IMR-90 (cell line): ENCODE results near the gene NR2F2. TPM values are rescaled to one million over a fixed set of nuclear protein-coding genes. Genes with fewer than 3 reads are reported as not detected.

Experiments
- ATAC-seq: fragments of 200-7000 bp; cut with Tn5 transposase; 2 replicates; pipeline ENCODE4 v1.9.1; 2020; ENCODE audit warnings: low read depth, mild to moderate bottlenecking, moderate library complexity
- BruUV-seq: library from RNA; stranded (reverse); fragments of 400-500 nt; replicated peaks from 2 replicates; lab custom pipeline; 2021; lab: Mats Ljungman, UMichigan
- CTCF ChIA-PET: fragments of 300-600 bp; formaldehyde crosslinking; extraction: SDS; loops from one replicate; lab custom pipeline; 2021; ENCODE audit warnings: antibody characterized with exemption; lab: Yijun Ruan, JAX
- POLR2A ChIA-PET: fragments of 300-600 bp; sonication (Branson Sonifier 250); formaldehyde crosslinking; loops from one replicate; lab custom pipeline; 2022; ENCODE audit warnings: antibody characterized with exemption; ENCODE audit not compliant: unreplicated experiment; lab: Charles Lee
- DNase-seq: peaks from one replicate; pipeline ENCODE4 v3.0.0; 2013
- H2AFZ ChIP-seq: replicated peaks from 2 replicates; pipeline ENCODE3; 2013; ENCODE audit warnings: low read length, mild to moderate bottlenecking; ENCODE audit not compliant: poor library complexity
- H2AK5ac ChIP-seq: 2 replicates; pipeline ENCODE4 v1.6.1; 2013; ENCODE audit warnings: low read depth, low read length, inconsistent platforms
- H2AK9ac ChIP-seq: replicated peaks from 2 replicates; pipeline ENCODE3; 2013; ENCODE audit warnings: mild to moderate bottlenecking, low read depth, low read length, moderate library complexity; ENCODE audit not compliant: poor library complexity
- H2BK120ac ChIP-seq: 2 replicates; pipeline ENCODE4 v1.6.1; 2013; ENCODE audit warnings: low read depth, low read length, inconsistent platforms
- H2BK15ac ChIP-seq: 3 replicates; pipeline ENCODE4 v1.6.1; 2013; ENCODE audit warnings: low read depth, low read length, inconsistent platforms
- H2BK20ac ChIP-seq: 2 replicates; pipeline ENCODE4 v1.6.1; 2013; ENCODE audit warnings: low read depth, mild to moderate bottlenecking, inconsistent platforms, low read length, moderate library complexity
- H2BK5ac ChIP-seq: 2 replicates; pipeline ENCODE4 v1.6.1; 2013; ENCODE audit warnings: mild to moderate bottlenecking, low read depth, low read length, inconsistent platforms; ENCODE audit not compliant: poor library complexity, severe bottlenecking
- H3K14ac ChIP-seq: replicated peaks from 2 replicates; pipeline ENCODE4 v1.6.1; 2013; ENCODE audit warnings: low read depth, low read length, inconsistent platforms
- H3K18ac ChIP-seq: 2 replicates; pipeline ENCODE4 v1.6.1; 2013; ENCODE audit warnings: low read depth, low read length, control low read depth
- H3K23ac ChIP-seq: 2 replicates; pipeline ENCODE4 v1.6.1; 2013; ENCODE audit warnings: low read depth, low read length, inconsistent platforms
- H3K27ac ChIP-seq: 2 replicates; pipeline ENCODE4 v1.5.1; 2013; ENCODE audit warnings: mild to moderate bottlenecking, control low read depth, low read length; ENCODE audit not compliant: insufficient read depth
- H3K27me3 ChIP-seq: 2 replicates; pipeline ENCODE4 v1.6.1; 2013; ENCODE audit warnings: low read length; ENCODE audit not compliant: control insufficient read depth, insufficient read depth
- H3K36me3 ChIP-seq: 2 replicates; pipeline ENCODE4 v1.6.1; 2013; ENCODE audit warnings: low read length, mixed read lengths; ENCODE audit not compliant: control insufficient read depth, insufficient read depth
- H3K4ac ChIP-seq: 2 replicates; pipeline ENCODE4 v1.6.1; 2013; ENCODE audit warnings: low read depth, low read length, inconsistent platforms
- H3K4me1 ChIP-seq: 2 replicates; pipeline ENCODE4 v1.6.1; 2013; ENCODE audit warnings: low read length, mixed read lengths; ENCODE audit not compliant: control insufficient read depth, insufficient read depth
- H3K4me2 ChIP-seq: 2 replicates; pipeline ENCODE4 v1.6.1; 2013; ENCODE audit warnings: low read depth, mild to moderate bottlenecking, control low read depth, low read length, moderate library complexity
- H3K4me3 ChIP-seq: 2 replicates; pipeline ENCODE4 v1.5.1; 2013; ENCODE audit warnings: low read depth, mild to moderate bottlenecking, control low read depth, low read length, moderate library complexity; ENCODE audit not compliant: insufficient read depth
- H3K56ac ChIP-seq: 2 replicates; pipeline ENCODE4 v1.6.1; 2013; ENCODE audit warnings: low read length, inconsistent platforms; ENCODE audit not compliant: insufficient read depth; ENCODE audit errors: extremely low read depth
- H3K79me1 ChIP-seq, 2 experiments: 2 replicates each; pipeline ENCODE4 v1.6.1; 2013; ENCODE audit warnings: low read length in 2 of 2, inconsistent platforms in 1 of 2, low read depth in 1 of 2
- H3K9ac ChIP-seq: 2 replicates; pipeline ENCODE4 v1.6.1; 2013; ENCODE audit warnings: low read depth, low read length, control low read depth
- H3K9me1 ChIP-seq: 2 replicates; pipeline ENCODE4 v1.6.1; 2013; ENCODE audit warnings: low read length, inconsistent platforms; ENCODE audit not compliant: insufficient read depth
- H3K9me3 ChIP-seq: 2 replicates; pipeline ENCODE4 v1.6.1; 2013; ENCODE audit warnings: low read length; ENCODE audit not compliant: control insufficient read depth, insufficient read depth
- H4K20me1 ChIP-seq: 2 replicates; pipeline ENCODE4 v1.6.1; 2013; ENCODE audit warnings: low read length, inconsistent platforms; ENCODE audit not compliant: insufficient read depth
- H4K5ac ChIP-seq: 2 replicates; pipeline ENCODE4 v1.6.1; 2013; ENCODE audit warnings: mild to moderate bottlenecking, low read depth, low read length, control low read depth
- H4K8ac ChIP-seq, 2 experiments: 2 replicates each; pipeline ENCODE4 v1.6.1; 2013; ENCODE audit warnings: low read depth in 2 of 2, low read length in 2 of 2, control low read depth in 1 of 2, inconsistent platforms in 1 of 2
- H4K91ac ChIP-seq: 2 replicates; pipeline ENCODE4 v1.6.1; 2013; ENCODE audit warnings: low read depth, low read length, inconsistent platforms; ENCODE audit not compliant: insufficient read depth
- BHLHE40 ChIP-seq: fragments of 150-350 bp; IDR thresholded peaks from 2 replicates; pipeline ENCODE4 v1.6.1; 2016; ENCODE audit warnings: mild to moderate bottlenecking, low read depth, low read length
- CHD1 ChIP-seq: IDR thresholded peaks from 2 replicates; pipeline ENCODE4 v1.6.1; 2012; ENCODE audit warnings: low read depth, low read length, improper control_type of control experiment
- MXI1 ChIP-seq: IDR thresholded peaks from 2 replicates; pipeline ENCODE4 v1.6.1; 2012; ENCODE audit warnings: low read depth, mild to moderate bottlenecking, low read length, moderate library complexity, borderline replicate concordance
- POLR2A ChIP-seq: IDR thresholded peaks from 2 replicates; pipeline ENCODE4 v1.6.1; 2012; ENCODE audit warnings: mild to moderate bottlenecking, low read depth, low read length
- WGBS, 2 experiments: methylation state at CpG; one replicate each; pipeline versions ENCODE4 v1.1.5 to v1.1.7; 2013; ENCODE audit warnings: missing lambda C conversion rate in 2 of 2; ENCODE audit not compliant: insufficient read length in 1 of 2; ENCODE audit errors: extremely low coverage in 2 of 2; 5-methylcytosine and 5-hydroxymethylcytosine counted together
- dilution Hi-C: fragments of 300-500 bp; cut with HindIII; formaldehyde crosslinking; loops from one replicate; pipeline ENCODE4 v1.14.3; 2018; ENCODE audit warnings: low sequenced_read_pairs; ENCODE audit not compliant: unreplicated experiment
- in situ Hi-C: fragments of 300-500 bp; cut with MboI; formaldehyde crosslinking; loops from 3 replicates; pipeline ENCODE4 v1.14.3; 2019; ENCODE audit warnings: low sequenced_read_pairs, inconsistent platforms, mixed read lengths
- intact Hi-C: fragments of 100-400 bp; cut with micrococcal nuclease; formaldehyde crosslinking; loops from 2 replicates; pipeline ENCODE4 v1.10.0; 2022
- polyA plus RNA-seq, 3 experiments: library from polyadenylated mRNA; depleted of rRNA; stranded (reverse); fragments of >200 nt; gene quantifications; 2 replicates each; pipeline ENCODE4 v1.2.3, GENCODE V29; 2012; ENCODE audit warnings: low replicate concordance in 1 of 3
- total RNA-seq: library from RNA; depleted of rRNA; stranded (reverse); fragments of >200 nt; gene quantifications from 2 replicates; pipeline ENCODE4 v1.2.3, GENCODE V29; 2012
- TF ChIP-seq, protein P1 (sequence below): fragments of 150-350 bp; IDR thresholded peaks from 2 replicates; pipeline ENCODE4 v1.6.1; 2016; ENCODE audit warnings: low read depth, mild to moderate bottlenecking, low read length, moderate library complexity, borderline replicate concordance

The NR2F2 gene
- total and polyA plus RNA-seq, 2 of the 4 experiments (the other 2 are of a cell fraction): 20.3 to 161 TPM

DNA sequence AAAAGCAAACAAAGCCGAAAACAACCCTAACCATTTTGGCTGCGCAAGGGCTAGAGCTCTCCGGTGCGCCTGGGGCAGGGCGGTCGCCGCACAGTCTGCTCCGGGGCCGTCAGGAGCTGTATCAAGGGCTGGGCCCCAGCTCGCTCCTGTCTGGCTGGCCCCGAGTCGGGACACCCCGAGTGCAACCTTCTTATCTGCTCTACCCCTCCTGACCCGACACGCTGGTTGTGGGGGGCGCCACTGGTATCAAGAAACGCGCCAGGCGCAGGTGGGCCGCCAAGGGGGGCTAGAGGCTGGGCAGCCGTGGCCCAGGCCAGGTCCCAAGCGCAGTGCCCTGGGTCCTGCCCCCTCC, 36.0 kb downstream of the NR2F2 start:
- intact Hi-C loops: no loop called here
- no peak overlapping the region for H3K27ac ChIP-seq
- no peaks in the 10 kb centered on the region; the same call in 1 of the 2 replicates for H4K20me1 ChIP-seq
- no peak overlapping the region for H3K23ac ChIP-seq
- no TSS peak for BruUV-seq
- H3K9me1 ChIP-seq: no peaks in the 10 kb centered on the region
- WGBS, 2 experiments: 60% methylated on average over 1 of the region's 22 CpGs; no CpG with 5 or more reads in 1 of the 2 experiments
- H3K79me1 ChIP-seq: peaks cover 0 to 3% of the 10 kb centered on the region in 2 experiments; a peak in 1 of 4 replicates
- H2BK120ac ChIP-seq: no peak overlapping the region
- ChIA-PET POLR2A (no interaction called here), CTCF (no interaction called here)
- no peaks in the 10 kb centered on the region; the same call in 1 of the 2 replicates for H3K36me3 ChIP-seq
- H2BK20ac ChIP-seq: no peak overlapping the region
- no peak overlapping the region for H3K4ac ChIP-seq
- no peak overlapping the region for H4K5ac ChIP-seq
- dilution Hi-C loops: no loop called here
- DNase-seq (no peak), ATAC-seq (no peak)
- no peak overlapping the region for H4K91ac ChIP-seq
- no peak overlapping the region for H2AK5ac ChIP-seq
- no peak overlapping the region for H3K4me2 ChIP-seq
- H3K14ac ChIP-seq: no peak overlapping the region
- no peak overlapping the region for H3K18ac ChIP-seq
- no peak overlapping the region for H2AK9ac ChIP-seq
- TF ChIP-seq, protein P1, sequence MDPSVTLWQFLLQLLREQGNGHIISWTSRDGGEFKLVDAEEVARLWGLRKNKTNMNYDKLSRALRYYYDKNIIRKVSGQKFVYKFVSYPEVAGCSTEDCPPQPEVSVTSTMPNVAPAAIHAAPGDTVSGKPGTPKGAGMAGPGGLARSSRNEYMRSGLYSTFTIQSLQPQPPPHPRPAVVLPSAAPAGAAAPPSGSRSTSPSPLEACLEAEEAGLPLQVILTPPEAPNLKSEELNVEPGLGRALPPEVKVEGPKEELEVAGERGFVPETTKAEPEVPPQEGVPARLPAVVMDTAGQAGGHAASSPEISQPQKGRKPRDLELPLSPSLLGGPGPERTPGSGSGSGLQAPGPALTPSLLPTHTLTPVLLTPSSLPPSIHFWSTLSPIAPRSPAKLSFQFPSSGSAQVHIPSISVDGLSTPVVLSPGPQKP: no peak
- TF ChIP-seq CHD1: no peak
- TF ChIP-seq BHLHE40: no peak
- TF ChIP-seq MXI1: no peak
- TF ChIP-seq POLR2A: no peak
- H3K27me3 ChIP-seq: peaks cover 6% of the 10 kb centered on the region; the same call in 1 of the 2 replicates
- no peak overlapping the region for H2BK5ac ChIP-seq
- H3K4me1 ChIP-seq: no peaks in the 10 kb centered on the region
- H2AFZ ChIP-seq: no peak overlapping the region
- no peak overlapping the region for H3K4me3 ChIP-seq
- H4K8ac ChIP-seq: no peak overlapping the region
- H3K9me3 ChIP-seq: peaks cover 3% of the 10 kb centered on the region; the same call in 1 of the 2 replicates
- in situ Hi-C loops: no loop called here
- H3K56ac ChIP-seq: no peak overlapping the region
- H3K9ac ChIP-seq: no peak overlapping the region
- H2BK15ac ChIP-seq: no peak overlapping the region
